Measurements from ENCODE around the gene FAM174C. TPM values are rescaled to one million over a fixed set of nuclear protein-coding genes. Genes with fewer than 3 reads are reported as not detected.

Gene FAM174C
- total RNA-seq, 3 donors from 2014 or later (not counting 1 experiment from before 2014, with no cell fraction given), result 26.6 to 33.4 (median 27.1) TPM

- H3K9me3 Mint-ChIP-seq, result no peaks in the 10 kb centered on the region
- WGBS (ENCODE audit: insufficient coverage), result 40% methylated on average over 10 of the region's 10 CpGs
- H3K4me3 Mint-ChIP-seq, result peak overlapping the region; percentile 75
- peak in 1 of 2 donors; percentile 63 for DNase-seq
- peaks cover 7% of the 10 kb centered on the region for H3K36me3 Mint-ChIP-seq
- Histone ChIP-seq H3K4me3 (ENCODE audit: low read length) (peak overlapping the region; percentile 65), H3K27me3 (ENCODE audit: control insufficient read depth, insufficient read depth, low read length) (no peaks in the 10 kb centered on the region), H3K27ac (ENCODE audit: low read length) (peak overlapping the region; percentile 91), H3K9me3 (ENCODE audit: control insufficient read depth, insufficient read depth, low read length) (no peaks in the 10 kb centered on the region), H3K4me1 (ENCODE audit: control insufficient read depth, insufficient read depth, low read length) (peaks cover 53% of the 10 kb centered on the region), H3K36me3 (ENCODE audit: control insufficient read depth, insufficient read depth, low read length) (peaks cover 39% of the 10 kb centered on the region)
- ATAC-seq, result no peak
- TF ChIP-seq, protein P1, sequence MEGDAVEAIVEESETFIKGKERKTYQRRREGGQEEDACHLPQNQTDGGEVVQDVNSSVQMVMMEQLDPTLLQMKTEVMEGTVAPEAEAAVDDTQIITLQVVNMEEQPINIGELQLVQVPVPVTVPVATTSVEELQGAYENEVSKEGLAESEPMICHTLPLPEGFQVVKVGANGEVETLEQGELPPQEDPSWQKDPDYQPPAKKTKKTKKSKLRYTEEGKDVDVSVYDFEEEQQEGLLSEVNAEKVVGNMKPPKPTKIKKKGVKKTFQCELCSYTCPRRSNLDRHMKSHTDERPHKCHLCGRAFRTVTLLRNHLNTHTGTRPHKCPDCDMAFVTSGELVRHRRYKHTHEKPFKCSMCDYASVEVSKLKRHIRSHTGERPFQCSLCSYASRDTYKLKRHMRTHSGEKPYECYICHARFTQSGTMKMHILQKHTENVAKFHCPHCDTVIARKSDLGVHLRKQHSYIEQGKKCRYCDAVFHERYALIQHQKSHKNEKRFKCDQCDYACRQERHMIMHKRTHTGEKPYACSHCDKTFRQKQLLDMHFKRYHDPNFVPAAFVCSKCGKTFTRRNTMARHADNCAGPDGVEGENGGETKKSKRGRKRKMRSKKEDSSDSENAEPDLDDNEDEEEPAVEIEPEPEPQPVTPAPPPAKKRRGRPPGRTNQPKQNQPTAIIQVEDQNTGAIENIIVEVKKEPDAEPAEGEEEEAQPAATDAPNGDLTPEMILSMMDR (IDR thresholded peaks at IDR 0.05), result no peak
- H3K4me1 Mint-ChIP-seq, result peaks cover 28 to 49% of the 10 kb centered on the region in 2 donors
- H3K27ac Mint-ChIP-seq, result peak overlapping the region; percentile 91 to 93
- intact Hi-C loops (cut with micrococcal nuclease), result loop anchor here (10.0 kb wide), 1 partner anchor 218 kb away; the partner anchor contains the start of genes PCSK4 and REEP6
- H3K27me3 Mint-ChIP-seq (ENCODE audit: low read depth in 2 of 2), result no peaks in the 10 kb centered on the region
Observed at GRCh38 chr19:1276628-1277022, 1.3 kb downstream of the FAM174C start.

- peak overlapping the region; percentile 75 for H3K4me3 Mint-ChIP-seq
- peak overlapping the region; percentile 91 to 93 for H3K27ac Mint-ChIP-seq
- H3K36me3 ChIP-seq (ENCODE audit: control insufficient read depth, insufficient read depth, low read length), result peaks cover 35% of the 10 kb centered on the region
- intact Hi-C loops (cut with micrococcal nuclease), result loop anchor here (10.0 kb wide), 1 partner anchor 218 kb away; the partner anchor contains the start of genes PCSK4 and REEP6
- H3K4me1 Mint-ChIP-seq, result peaks cover 23 to 48% of the 10 kb centered on the region in 2 donors
- no peaks in the 10 kb centered on the region for H3K9me3 ChIP-seq (ENCODE audit: control insufficient read depth, insufficient read depth, low read length)
- no peaks in the 10 kb centered on the region for H3K27me3 ChIP-seq (ENCODE audit: control insufficient read depth, insufficient read depth, low read length)
- no peak for DNase-seq
- H3K4me3 ChIP-seq (ENCODE audit: low read length), result no peak overlapping the region
- no peak overlapping the region for H3K27ac ChIP-seq (ENCODE audit: low read length)
- H3K36me3 Mint-ChIP-seq, result peaks cover 7% of the 10 kb centered on the region
- TF ChIP-seq, protein P1 (IDR thresholded peaks at IDR 0.05), result no peak
- WGBS (ENCODE audit: insufficient coverage), result 95% methylated on average over 15 of the region's 15 CpGs
- no peak for ATAC-seq
- no peaks in the 10 kb centered on the region for H3K9me3 Mint-ChIP-seq
- no peaks in the 10 kb centered on the region for H3K27me3 Mint-ChIP-seq (ENCODE audit: low read depth in 2 of 2)
- peaks cover 49% of the 10 kb centered on the region for H3K4me1 ChIP-seq (ENCODE audit: control insufficient read depth, insufficient read depth, low read length)
Observed at GRCh38 chr19:1277061-1277460, 1.7 kb downstream of the FAM174C start.

DNA sequence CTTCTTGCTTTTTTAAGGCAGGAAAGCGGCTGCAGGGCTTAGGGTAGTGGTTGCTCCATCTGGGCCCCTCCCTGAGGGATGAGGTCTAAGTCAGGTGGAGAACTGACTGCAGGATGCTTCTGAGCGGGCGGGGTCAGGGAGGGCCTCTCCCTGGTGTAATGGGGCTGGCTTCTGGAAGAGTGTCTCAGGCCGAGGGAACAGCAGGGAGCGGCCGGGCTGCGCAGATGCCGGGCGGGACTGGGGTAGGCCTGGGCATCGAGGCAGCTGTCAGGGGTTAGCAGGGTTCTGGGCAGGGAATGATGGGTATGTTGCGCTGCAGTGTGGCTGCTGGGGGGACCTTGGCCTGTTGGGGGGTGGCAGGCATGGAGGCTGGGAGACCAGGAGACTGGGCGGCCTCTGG, 2.7 kb downstream of the FAM174C start:
- Mint-ChIP-seq H3K4me1 (peaks cover 14 to 39% of the 10 kb centered on the region in 2 donors), H3K9me3 (no peaks in the 10 kb centered on the region), H3K27ac (no peak overlapping the region), H3K27me3 (ENCODE audit: low read depth in 2 of 2) (no peaks in the 10 kb centered on the region), H3K36me3 (no peaks in the 10 kb centered on the region), H3K4me3 (no peak overlapping the region)
- H3K36me3 ChIP-seq (ENCODE audit: control insufficient read depth, insufficient read depth, low read length), result peaks cover 25% of the 10 kb centered on the region
- DNase-seq (no peak), ATAC-seq (no peak)
- 89% methylated on average over 12 of the region's 12 CpGs for WGBS (ENCODE audit: insufficient coverage)
- TF ChIP-seq, protein P1 (IDR thresholded peaks at IDR 0.05), result no peak
- no peak overlapping the region for H3K27ac ChIP-seq (ENCODE audit: low read length)
- no peak overlapping the region for H3K4me3 ChIP-seq (ENCODE audit: low read length)
- peaks cover 39% of the 10 kb centered on the region for H3K4me1 ChIP-seq (ENCODE audit: control insufficient read depth, insufficient read depth, low read length)
- H3K27me3 ChIP-seq (ENCODE audit: control insufficient read depth, insufficient read depth, low read length), result no peaks in the 10 kb centered on the region
- intact Hi-C loops (cut with micrococcal nuclease), result loop anchor here (10.0 kb wide), 1 partner anchor 217 kb away; the partner anchor contains the start of genes PCSK4 and REEP6
- H3K9me3 ChIP-seq (ENCODE audit: control insufficient read depth, insufficient read depth, low read length), result no peaks in the 10 kb centered on the region
